ENCODE data around the gene CDAN1.

DNA sequence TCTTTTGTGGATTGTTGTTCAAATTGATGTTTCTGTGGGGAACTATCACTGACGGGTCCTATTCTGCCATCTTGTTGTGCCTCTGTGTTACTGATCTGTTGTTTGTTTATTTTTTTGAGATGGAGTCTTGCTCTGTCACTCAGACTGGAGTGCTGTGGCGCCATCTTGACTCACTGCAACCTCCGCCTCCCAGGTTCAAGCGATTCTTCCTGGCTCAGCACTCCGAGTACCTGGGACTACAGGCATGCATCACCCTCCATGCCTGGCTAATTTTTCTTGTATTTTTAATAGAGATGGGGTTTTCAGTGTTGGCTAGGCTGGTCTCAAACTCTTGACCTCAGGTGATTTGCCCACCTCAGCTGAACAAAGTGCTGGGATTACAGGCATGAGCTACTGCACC is 31.6 kb downstream of the CDAN1 start:
- TF ChIP-seq NR3C1 (CRISPR knock-in tag; conservative IDR thresholded peaks at IDR 0.05; ENCODE audit: low read depth) (no peak), SP1 (CRISPR knock-in tag; conservative IDR thresholded peaks at IDR 0.05) (no peak), ATF1 (CRISPR knock-in tag; IDR thresholded peaks at IDR 0.05) (no peak), CREB1 (CRISPR knock-in tag; IDR thresholded peaks at IDR 0.05) (no peak), CBFB (CRISPR knock-in tag; IDR thresholded peaks at IDR 0.05; ENCODE audit: low read depth) (no peak)
- TF ChIP-seq, protein P1, sequence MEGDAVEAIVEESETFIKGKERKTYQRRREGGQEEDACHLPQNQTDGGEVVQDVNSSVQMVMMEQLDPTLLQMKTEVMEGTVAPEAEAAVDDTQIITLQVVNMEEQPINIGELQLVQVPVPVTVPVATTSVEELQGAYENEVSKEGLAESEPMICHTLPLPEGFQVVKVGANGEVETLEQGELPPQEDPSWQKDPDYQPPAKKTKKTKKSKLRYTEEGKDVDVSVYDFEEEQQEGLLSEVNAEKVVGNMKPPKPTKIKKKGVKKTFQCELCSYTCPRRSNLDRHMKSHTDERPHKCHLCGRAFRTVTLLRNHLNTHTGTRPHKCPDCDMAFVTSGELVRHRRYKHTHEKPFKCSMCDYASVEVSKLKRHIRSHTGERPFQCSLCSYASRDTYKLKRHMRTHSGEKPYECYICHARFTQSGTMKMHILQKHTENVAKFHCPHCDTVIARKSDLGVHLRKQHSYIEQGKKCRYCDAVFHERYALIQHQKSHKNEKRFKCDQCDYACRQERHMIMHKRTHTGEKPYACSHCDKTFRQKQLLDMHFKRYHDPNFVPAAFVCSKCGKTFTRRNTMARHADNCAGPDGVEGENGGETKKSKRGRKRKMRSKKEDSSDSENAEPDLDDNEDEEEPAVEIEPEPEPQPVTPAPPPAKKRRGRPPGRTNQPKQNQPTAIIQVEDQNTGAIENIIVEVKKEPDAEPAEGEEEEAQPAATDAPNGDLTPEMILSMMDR (IDR thresholded peaks at IDR 0.05), result no peak
- TF ChIP-seq, protein P2, sequence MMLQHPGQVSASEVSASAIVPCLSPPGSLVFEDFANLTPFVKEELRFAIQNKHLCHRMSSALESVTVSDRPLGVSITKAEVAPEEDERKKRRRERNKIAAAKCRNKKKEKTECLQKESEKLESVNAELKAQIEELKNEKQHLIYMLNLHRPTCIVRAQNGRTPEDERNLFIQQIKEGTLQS (CRISPR knock-in tag; conservative IDR thresholded peaks at IDR 0.05), result no peak
- TF ChIP-seq, protein P3, sequence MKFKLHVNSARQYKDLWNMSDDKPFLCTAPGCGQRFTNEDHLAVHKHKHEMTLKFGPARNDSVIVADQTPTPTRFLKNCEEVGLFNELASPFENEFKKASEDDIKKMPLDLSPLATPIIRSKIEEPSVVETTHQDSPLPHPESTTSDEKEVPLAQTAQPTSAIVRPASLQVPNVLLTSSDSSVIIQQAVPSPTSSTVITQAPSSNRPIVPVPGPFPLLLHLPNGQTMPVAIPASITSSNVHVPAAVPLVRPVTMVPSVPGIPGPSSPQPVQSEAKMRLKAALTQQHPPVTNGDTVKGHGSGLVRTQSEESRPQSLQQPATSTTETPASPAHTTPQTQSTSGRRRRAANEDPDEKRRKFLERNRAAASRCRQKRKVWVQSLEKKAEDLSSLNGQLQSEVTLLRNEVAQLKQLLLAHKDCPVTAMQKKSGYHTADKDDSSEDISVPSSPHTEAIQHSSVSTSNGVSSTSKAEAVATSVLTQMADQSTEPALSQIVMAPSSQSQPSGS (CRISPR knock-in tag; IDR thresholded peaks at IDR 0.05; ENCODE audit: borderline replicate concordance, low read depth), result no peak
- TF ChIP-seq, protein P4, sequence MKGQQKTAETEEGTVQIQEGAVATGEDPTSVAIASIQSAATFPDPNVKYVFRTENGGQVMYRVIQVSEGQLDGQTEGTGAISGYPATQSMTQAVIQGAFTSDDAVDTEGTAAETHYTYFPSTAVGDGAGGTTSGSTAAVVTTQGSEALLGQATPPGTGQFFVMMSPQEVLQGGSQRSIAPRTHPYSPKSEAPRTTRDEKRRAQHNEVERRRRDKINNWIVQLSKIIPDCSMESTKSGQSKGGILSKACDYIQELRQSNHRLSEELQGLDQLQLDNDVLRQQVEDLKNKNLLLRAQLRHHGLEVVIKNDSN (CRISPR knock-in tag; IDR thresholded peaks at IDR 0.05), result no peak
- TF ChIP-seq, protein P5, sequence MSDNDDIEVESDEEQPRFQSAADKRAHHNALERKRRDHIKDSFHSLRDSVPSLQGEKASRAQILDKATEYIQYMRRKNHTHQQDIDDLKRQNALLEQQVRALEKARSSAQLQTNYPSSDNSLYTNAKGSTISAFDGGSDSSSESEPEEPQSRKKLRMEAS (CRISPR knock-in tag; IDR thresholded peaks at IDR 0.05), result no peak
